ENCODE data around the gene LRP8. TPM values are rescaled to one million over a fixed set of nuclear protein-coding genes. Genes with fewer than 3 reads are reported as not detected.
A peak's percentile ranks its signal among the peaks of the same experiment; 100 is the strongest.
"Not testable (repeated sequence)": the region's sequence is repeated elsewhere in the genome, so short reads cannot be mapped to it uniquely, and the experiment has no call there.

The LRP8 gene
- total RNA-seq, 2 donors from 2014 or later: 2.5 to 5.3 TPM

DNA sequence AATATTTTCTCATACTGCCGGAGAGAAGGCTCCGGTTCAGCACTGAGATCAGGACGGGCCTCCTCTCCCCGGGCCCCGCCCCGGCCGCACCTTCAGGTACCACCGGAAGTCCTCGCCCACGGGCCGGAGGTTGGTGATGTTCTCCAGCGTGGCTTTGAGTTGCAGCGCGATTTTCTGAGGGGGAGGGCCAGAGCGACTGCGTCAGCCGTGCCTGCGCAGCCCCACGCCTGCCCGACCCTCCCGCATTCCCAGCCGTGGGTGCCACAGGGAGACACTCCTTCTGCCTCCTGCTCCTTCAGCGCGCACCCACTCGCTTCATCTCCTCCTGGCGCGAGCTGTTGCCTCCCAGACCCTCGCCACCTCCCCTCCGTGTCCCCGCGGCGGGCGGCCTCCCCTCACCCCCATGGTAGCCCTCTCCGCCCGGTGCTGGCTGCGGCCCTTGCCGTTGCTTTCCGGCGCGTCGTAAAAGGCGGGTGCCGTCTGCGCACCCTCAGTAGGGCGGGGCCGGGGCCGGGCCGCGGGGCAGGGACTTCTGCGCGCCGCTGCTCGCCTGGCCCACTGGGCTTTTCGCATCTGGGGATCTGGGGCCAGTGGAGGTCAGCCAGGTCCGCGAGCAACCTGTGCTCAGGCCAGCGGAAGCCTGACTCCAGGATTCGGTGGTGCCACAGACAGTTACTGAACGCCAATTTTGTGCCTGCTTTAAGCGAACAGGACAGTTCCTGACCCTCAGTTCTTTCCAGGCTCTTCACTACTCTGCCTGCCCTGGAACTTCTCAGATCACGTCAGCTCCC is 107.5 kb downstream of the LRP8 start, which contains the start of gene CZIB:
Gene CZIB, minus strand, starts transcription at position 464 of the 791 bp plus-strand sequence. Its CDS starts 59 bp downstream, at position 405.
- DNase-seq: peak; percentile 96 to 99
- intact Hi-C loops (cut with DNase I, micrococcal nuclease): no loop called here
- ATAC-seq: peak; percentile 94

DNA sequence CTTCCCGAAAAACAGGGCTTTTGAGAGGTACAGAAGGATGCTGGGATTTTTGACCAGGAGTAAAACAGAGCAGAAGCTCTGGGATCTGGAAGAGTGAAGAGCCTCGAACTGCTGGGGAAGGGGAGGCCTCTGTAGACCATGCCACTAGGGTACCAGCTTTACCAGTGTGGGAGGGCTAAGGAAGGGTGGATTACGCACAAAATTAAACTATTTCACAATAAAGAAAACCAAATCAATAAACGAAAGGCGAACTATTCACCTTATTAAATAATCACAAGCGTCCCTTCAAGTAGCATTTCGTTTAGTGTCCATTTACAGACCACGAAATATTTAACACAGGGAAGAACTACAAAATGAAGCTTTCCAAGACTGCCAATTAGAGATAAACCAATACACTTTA is 108.2 kb downstream of the LRP8 start:
- no peak for ATAC-seq
- DNase-seq: no peak
- intact Hi-C loops (cut with DNase I, micrococcal nuclease): no loop called here

DNA sequence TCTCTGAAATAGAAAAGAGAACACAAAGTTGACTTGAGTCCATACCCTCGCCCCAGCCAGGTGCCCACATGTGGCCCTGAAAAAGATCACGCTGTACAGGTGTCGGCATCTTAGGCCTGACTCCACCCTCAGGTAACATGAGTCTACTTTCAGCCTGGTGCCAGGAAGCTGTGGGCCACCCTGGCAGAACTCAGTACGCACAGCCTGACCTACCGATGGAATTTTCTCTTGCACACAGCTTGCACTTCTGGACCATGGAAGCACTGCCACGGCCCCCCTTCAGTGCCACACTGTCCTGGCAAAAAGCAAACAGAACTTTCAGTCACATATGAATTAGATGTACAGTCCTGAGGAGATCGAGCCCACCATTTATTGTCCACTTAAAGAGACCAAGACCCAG is 109.7 kb downstream of the LRP8 start:
- no peak for DNase-seq
- intact Hi-C loops (cut with DNase I, micrococcal nuclease): no loop called here
- ATAC-seq: no peak

DNA sequence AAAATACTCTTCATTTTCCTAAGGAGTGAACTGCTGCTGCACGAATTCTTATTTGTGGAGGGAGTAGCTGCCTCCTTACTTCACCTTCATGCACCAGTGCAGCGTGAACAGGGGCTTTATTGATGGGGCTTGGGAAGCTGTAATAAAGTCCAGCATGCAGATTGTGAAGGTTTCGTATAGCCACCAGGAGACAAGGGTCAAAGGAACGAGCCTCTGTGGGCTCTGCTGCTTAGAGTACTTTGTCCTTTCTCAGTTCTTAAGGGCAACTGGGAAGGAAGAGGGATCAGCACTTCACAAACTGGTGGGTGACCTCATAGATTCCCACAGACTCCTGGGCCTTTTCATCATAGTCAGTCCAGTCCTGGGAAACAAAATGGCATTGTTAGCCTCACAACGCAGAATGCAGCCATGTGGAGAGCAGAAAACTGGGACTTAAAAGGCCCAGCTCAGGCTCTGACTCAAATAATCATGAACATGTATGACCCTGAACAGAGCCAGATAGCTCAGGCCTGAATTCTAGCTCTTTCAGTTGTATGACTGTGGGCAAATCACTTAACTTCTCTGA is 113.4 kb downstream of the LRP8 start:
- intact Hi-C loops (cut with DNase I, micrococcal nuclease): no loop called here
- DNase-seq (no peak), ATAC-seq (no peak)

DNA sequence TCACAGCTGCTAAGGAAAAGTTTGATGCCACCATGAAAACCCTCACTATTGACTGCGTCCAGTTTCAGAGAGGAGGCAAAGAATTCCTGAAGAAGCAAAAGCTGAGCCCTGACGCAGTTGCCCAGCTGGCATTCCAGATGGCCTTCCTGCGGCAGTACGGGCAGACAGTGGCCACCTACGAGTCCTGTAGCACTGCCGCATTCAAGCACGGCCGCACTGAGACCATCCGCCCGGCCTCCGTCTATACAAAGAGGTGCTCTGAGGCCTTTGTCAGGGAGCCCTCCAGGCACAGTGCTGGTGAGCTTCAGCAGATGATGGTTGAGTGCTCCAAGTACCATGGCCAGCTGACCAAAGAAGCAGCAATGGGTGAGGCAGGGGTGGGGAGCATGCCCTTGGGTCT is 116.9 kb downstream of the LRP8 start:
- ATAC-seq (no peak), DNase-seq (no peak)
- intact Hi-C loops (cut with DNase I, micrococcal nuclease): no loop called here

DNA sequence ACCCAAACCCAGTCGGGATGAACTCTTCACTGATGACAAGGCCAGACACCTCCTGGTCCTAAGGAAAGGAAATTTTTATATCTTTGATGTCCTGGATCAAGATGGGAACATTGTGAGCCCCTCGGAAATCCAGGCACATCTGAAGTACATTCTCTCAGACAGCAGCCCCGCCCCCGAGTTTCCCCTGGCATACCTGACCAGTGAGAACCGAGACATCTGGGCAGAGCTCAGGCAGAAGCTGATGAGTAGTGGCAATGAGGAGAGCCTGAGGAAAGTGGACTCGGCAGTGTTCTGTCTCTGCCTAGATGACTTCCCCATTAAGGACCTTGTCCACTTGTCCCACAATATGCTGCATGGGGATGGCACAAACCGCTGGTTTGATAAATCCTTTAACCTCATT is 117.5 kb downstream of the LRP8 start:
- DNase-seq (no peak), ATAC-seq (no peak)

DNA sequence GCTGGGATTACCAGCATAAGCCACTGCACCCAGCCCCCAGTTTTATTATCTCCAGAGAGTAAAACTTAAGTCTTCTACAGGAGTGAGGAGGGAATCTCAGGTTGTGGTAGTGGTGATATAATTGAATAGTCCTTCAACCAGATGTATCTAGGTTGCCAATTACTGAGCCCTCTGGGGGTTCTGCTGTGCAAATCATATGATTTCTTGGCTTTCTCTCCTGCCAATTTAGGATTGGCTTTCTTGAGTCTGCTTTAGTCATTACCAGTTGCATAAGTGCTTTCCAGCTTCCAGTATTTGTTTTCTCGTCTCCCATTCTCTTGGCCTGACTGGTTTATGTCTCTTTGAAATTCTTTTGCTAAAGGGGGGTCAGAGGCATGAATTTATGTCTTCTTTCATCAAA is 120.1 kb downstream of the LRP8 start:
- intact Hi-C loops (cut with DNase I, micrococcal nuclease): no loop called here
- no peak for ATAC-seq
- no peak for DNase-seq

More for the DNA sequence above, 117.5 kb downstream of the LRP8 start:
- intact Hi-C loops (cut with DNase I, micrococcal nuclease): no loop called here

DNA sequence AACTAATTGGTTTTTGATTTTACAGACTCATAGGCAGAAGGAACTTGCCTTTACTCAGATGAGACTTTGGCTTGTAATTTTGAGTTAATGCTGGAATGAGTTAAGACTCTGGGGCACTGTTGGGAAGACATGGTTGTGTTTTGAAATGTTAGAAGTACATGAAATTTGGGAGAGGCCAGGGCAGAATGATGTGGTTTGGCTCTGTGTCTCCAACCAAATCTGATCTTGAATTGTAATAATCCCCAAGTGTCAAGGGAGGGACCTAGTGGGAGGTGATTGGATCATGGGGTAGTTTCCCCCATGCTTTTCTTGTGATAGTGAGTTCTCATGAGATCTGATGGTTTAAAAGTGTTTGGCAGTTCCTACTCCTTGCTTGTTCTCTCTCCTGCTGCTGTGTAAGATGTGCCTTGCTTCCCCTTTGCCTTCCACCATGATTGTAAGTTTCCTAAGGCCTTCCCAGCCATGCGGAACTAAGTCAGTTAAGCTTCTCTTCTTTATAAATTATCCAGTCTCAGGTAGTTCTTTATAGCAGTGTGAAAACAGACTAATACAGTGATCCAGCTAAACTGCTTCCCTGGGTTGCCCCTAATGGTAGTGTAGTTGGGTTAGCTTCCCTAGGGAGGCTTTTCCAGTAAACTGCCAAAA is 121.0 kb downstream of the LRP8 start:
- DNase-seq: no peak
- intact Hi-C loops (cut with DNase I, micrococcal nuclease): no loop called here
- no peak for ATAC-seq

DNA sequence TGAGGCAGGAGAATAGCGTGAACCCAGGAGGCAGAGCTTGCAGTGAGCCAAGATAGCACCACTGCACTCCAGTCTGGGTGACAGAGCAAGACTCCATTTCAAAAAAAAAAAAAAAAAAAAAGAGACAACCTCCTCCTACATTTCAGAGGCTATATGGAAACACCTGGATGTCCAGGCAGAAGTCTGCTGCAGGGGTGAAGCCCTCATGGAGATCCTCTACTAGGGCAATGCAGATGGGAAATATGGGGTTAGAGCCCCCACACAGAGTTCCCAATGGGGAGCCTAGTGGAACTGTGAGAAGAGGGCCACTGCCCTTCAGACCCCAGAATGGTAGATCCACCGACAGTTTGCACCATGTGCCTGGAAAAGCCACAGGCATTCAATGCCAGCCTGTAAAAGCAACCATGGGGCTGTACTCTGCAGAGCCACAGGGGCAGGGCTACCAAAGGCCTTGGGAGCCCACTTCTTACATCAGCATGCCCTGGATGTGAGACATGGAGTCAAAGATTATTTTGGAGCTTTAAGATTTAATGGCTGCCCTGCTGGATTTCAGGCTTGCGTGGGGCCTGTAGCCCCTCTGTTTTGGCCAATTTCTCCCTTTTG is 121.7 kb downstream of the LRP8 start:
- DNase-seq; intact Hi-C loops (cut with DNase I, micrococcal nuclease); ATAC-seq: not testable (repeated sequence)

DNA sequence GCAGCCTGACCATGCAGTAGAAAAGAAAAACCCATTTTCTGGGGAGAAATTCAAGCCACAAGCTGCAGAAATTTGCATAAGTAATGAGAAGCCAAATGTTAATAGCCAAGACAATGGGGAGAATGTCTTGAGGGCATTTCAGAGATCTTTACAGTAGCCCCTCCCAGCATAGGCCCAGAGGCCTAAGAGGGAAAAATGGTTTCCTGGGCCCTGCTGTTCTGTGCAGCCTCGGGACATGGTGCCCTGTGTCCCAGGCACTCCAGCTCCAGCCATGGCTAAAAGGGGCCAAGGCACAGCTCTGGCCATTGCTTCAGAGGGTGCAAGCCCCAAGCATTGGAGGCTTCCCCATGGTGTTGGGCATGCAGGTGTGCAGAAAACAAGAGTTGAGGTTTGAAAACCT is 122.4 kb downstream of the LRP8 start:
- intact Hi-C loops (cut with DNase I, micrococcal nuclease); DNase-seq; ATAC-seq: not testable (repeated sequence)

DNA sequence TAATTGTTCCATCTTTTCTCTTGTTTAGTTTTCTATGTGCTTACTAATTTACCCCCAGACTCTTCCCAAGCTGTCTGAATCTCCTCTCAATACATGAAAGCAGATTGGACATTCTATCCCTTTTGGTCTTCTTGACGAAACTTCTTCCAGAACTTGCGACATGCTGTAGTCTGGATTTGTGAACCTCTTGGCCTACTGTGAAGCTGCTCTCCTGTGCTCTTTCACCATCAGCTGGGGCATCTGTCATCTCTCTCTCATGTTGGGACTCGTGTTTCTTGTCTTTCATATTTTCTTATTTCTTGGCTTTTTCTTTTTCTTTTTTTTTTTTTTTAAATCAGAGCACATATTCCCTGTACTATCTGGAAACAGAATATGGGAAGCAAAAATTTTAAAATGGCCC is 124.4 kb downstream of the LRP8 start:
- ATAC-seq (no peak), DNase-seq (no peak)
- intact Hi-C loops (cut with DNase I, micrococcal nuclease): no loop called here

DNA sequence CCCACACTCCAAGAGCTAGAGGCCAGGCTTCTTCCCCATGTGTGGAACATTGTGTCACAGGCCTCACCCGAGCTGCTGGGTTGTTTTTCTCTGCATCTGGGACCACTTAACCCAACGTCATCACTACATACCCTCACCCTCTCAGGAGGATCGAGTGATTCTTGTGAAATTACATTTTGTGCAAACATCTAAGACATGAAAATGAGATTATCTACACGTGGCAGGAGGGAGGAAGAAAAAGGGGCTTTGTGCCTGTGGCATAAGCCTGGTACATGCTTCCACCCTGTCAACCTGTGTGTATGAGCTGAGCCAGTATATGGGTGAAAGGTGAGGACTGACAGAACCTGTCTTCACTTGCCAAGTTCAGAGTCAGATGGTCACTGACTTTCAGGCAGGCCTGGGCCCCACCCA is 129.6 kb downstream of the LRP8 start:
- ATAC-seq (peak; percentile 67), DNase-seq (peak in 1 of 2 donors; percentile 67)
- intact Hi-C loops (cut with DNase I, micrococcal nuclease): loop anchor here in 1 of 2 donors (10.0 kb wide), 1 partner anchor 493 kb away; no protein-coding TSS in a partner anchor

DNA sequence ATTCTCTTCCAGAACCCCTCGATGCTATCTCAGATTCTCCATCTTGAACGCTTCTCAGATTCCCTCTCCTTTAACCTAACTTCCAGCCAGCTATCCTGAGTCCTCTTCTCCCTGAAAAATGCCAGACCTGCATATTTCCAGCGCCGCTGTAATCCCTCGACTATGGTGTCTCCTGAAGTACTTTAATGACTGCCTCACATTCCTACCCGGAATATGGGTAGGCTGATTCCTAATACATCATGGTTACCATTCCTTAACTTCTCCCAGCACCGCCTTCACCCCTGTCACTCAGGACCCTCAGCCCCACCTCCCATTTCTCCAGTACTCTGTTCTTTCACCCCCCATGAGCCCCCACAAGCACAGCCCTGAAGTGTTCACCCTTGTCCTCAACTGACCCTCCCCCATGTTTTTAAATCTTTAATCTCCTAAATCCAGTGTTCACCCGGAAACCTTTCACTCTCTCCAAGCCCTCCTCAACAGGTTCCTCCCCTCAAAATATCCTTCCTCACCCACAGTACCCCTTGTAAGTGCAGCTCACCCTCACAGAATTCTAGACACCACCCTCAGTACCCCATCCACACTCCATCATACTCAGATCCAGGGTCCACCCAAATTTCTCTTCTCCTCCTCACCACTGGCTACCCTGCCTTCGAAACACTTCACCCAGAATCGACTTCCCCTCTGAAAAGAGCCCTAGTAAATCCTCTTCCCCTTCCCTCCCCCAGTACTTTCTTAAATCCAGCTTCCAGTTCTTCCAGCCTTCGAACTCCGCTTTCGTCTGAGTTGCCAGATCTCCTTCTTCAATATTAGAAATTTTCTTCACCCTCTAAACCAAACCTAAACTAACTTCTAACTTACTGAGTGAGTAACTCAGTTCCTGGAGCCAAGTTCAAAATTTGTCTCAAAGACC is 130.3 kb downstream of the LRP8 start:
- intact Hi-C loops (cut with DNase I, micrococcal nuclease): loop anchor here in 1 of 2 donors (10.0 kb wide), 1 partner anchor 493 kb away; no protein-coding TSS in a partner anchor
- ATAC-seq (peak; percentile 13), DNase-seq (no peak)

DNA sequence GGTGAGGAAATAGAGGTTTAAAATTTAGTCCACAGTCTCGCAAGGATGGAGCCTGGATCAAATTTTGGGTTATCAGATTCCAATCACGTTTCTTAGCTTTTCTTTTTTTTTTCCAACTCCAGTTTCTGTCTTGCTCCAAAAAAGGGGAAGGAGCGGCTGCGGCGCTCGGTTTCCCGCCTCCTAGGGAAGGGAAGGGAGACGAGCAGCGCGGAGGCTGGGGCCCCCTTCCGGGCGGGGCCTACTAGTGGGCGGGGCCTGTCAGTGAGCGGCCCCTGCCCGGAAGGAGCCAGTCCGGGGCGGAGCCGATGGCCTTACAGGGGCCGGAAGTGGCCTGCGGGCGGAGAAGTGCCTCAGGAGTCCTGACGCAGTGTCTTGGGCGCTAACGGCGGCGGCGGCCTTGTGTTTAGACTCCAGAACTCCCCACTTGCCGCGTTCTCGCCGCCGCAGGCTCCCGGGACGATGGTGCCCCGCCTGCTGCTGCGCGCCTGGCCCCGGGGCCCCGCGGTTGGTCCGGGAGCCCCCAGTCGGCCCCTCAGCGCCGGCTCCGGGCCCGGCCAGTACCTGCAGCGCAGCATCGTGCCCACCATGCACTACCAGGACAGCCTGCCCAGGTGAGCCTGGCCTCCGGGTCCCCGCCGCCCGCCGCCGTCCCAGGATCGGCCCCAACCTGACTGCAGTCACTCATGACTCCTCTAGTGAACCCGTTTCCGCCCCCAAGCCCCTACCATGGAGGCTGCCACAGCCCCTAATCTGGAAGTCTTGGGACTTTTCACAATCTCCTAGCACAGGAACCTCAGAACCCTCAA is 131.2 kb downstream of the LRP8 start, which contains the start of gene CPT2:
Gene CPT2, plus strand, starts transcription at position 340 of the 806 bp plus-strand sequence. Its CDS starts 120 bp downstream, at position 460.
- peak; percentile 95 to 96 for DNase-seq
- intact Hi-C loops (cut with DNase I, micrococcal nuclease): loop anchor here in 1 of 2 donors (10.0 kb wide), 1 partner anchor 492 kb away; no protein-coding TSS in a partner anchor

DNA sequence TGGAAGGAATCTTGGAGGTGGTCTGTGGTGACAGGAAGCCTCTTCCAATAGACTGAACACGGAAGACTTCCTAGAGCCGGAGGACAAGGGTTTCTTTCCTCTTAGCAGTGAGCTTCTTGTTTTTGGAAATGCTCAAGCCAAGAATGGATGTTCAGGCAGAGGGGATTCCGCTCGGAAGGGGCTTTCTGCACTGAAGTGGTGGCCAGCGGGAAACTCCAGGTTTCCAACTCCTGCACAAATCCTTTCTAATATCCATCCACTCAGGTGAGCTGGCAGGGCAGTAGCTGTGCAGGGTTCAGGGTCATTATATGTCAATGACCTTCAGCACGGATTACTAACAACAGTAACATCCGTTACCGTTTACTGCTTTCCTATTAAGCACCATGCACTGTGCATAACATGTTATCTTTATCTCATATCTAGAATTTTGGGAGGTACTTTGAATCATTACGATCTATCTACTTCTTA is 131.8 kb downstream of the LRP8 start:
- intact Hi-C loops (cut with DNase I, micrococcal nuclease): loop anchor here in 1 of 2 donors (10.0 kb wide), 1 partner anchor 491 kb away; no protein-coding TSS in a partner anchor
- peak; percentile 44 for ATAC-seq
- DNase-seq: no peak

More for the DNA sequence above, 131.2 kb downstream of the LRP8 start, which contains the start of gene CPT2:
- ATAC-seq: peak; percentile 97

DNA sequence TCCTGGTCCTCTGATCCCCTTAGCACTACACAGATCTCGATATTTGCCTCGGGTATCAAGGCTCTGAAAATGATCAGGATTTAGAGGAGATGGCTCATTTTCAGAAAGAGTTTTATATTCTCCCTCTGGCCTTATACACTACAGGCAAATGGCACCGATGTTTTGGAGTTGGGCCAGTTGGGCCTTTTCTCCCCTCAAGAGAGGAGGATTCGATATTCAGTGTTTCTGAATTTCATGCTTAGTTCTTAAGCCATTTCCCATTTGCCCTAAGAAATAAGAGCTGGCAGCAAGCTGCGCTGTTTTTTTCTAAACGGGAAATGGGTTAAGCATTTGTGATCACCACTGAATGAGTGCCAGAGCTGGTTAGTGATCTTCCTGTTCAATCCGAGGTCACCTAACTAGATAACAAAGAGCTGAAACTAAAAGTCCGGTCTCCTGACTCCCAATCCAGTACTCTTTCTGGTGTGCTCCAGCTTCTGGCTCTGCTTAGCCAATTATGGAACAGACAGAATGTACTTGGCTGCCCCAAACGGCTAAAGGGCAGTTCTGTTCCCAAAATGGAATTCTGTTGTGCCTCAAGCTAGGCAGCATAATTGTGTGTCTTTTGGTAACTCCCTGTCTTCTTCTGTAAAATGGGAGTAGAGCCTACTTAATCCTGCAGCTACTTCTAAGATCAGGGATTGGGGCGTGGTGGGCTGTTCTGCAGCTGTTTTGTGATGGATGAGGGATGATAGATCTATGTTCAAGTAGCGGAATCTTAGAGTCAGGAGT is 132.4 kb downstream of the LRP8 start:
- intact Hi-C loops (cut with DNase I, micrococcal nuclease): loop anchor here in 1 of 2 donors (10.0 kb wide), 1 partner anchor 491 kb away; no protein-coding TSS in a partner anchor
- ATAC-seq (no peak), DNase-seq (no peak)
